HepG2 (cell line): Measurements from ENCODE around the gene ST14. TPM values are rescaled to one million over a fixed set of nuclear protein-coding genes. Genes with fewer than 3 reads are reported as not detected.

ENCODE experiments used
- ATAC-seq: fragments of 200-7000 bp; cut with Tn5 transposase; 3 replicates; pipeline ENCODE4 v1.9.1; 2020; ENCODE audit warnings: mild to moderate bottlenecking, moderate library complexity
- BruUV-seq: library from RNA; stranded (reverse); fragments of 400-500 nt; replicated peaks from 2 replicates; lab custom pipeline; 2021; lab: Mats Ljungman, UMichigan
- CTCF ChIA-PET: fragments of 300-600 bp; formaldehyde crosslinking; extraction: SDS; loops from one replicate; lab custom pipeline; 2021; ENCODE audit warnings: low total read pairs, inconsistent platforms, low intra/inter-chr PET ratio; lab: Yijun Ruan, JAX
- POLR2A ChIA-PET: fragments of 350-600 bp; sonication (Branson Sonifier 250); formaldehyde crosslinking; loops from one replicate; lab custom pipeline; 2020; ENCODE audit warnings: antibody characterized with exemption, inconsistent platforms; lab: Yijun Ruan, JAX
- DNase-seq: peaks from one replicate; pipeline ENCODE4 v3.0.0-alpha.2; 2015; ENCODE audit warnings: low spot score
- FAIRE-seq: peaks from 3 replicates; lab custom pipeline; 2011; peaks lifted over from hg19 to GRCh38; lab: Jason Lieb, UNC
- H2AFZ ChIP-seq: one replicate; pipeline ENCODE4 v1.6.1; 2011; ENCODE audit warnings: low read length, inconsistent platforms
- H3K27ac ChIP-seq: fragments of 300-600 bp; 3 replicates; pipeline ENCODE4 v1.8.0; 2011; ENCODE audit warnings: mixed run types, mild to moderate bottlenecking, mixed read lengths, low read length, inconsistent platforms; ENCODE audit not compliant: insufficient read depth; ENCODE audit errors: extremely low read length
- H3K27me3 ChIP-seq, 2 experiments: fragments of 200-600 bp in 1 of 2; 2 replicates in 1 of 2; 3 replicates in 1 of 2; pipeline versions ENCODE4 v1.6.0 to v1.8.0; 2011; ENCODE audit warnings: low read length in 2 of 2, mild to moderate bottlenecking in 2 of 2, moderate library complexity in 2 of 2, inconsistent platforms in 1 of 2; ENCODE audit not compliant: insufficient read depth in 2 of 2, control insufficient read depth in 1 of 2
- H3K36me3 ChIP-seq, 2 experiments: fragments of 200-600 bp in 1 of 2; replicated peaks in 1 of 2; 2 replicates in 1 of 2; 3 replicates in 1 of 2; pipeline versions ENCODE4 v1.5.1 to v1.8.0; 2011; ENCODE audit warnings: low read length in 2 of 2, inconsistent platforms in 1 of 2; ENCODE audit not compliant: insufficient read depth in 2 of 2, control insufficient read depth in 1 of 2
- H3K4me1 ChIP-seq: 2 replicates; pipeline ENCODE4 v1.5.1; 2012; ENCODE audit warnings: low read length, inconsistent platforms; ENCODE audit not compliant: insufficient read depth
- H3K4me2 ChIP-seq: 2 replicates; pipeline ENCODE4 v1.6.0; 2011; ENCODE audit warnings: low read depth, low read length, inconsistent platforms
- H3K4me3 ChIP-seq, 3 experiments: fragments of 200-600 bp in 1 of 3; sonication (generic), shearing (Covaris generic) in 1 of 3; replicated peaks in 1 of 3; 2 replicates each; pipeline ENCODE4 v1.5.1; 2011 to 2016; ENCODE audit warnings: low read length in 3 of 3, inconsistent platforms in 2 of 3, low read depth in 2 of 3, mild to moderate bottlenecking in 2 of 3, control low read depth in 1 of 3, mixed read lengths in 1 of 3; ENCODE audit not compliant: insufficient read depth in 1 of 3
- H3K79me2 ChIP-seq: one replicate; pipeline ENCODE4 v1.6.1; 2011; ENCODE audit warnings: low read length, inconsistent platforms; ENCODE audit not compliant: insufficient read depth
- H3K9ac ChIP-seq: 2 replicates; pipeline ENCODE4 v1.6.0; 2011; ENCODE audit warnings: mild to moderate bottlenecking, low read depth, low read length, inconsistent platforms; ENCODE audit not compliant: insufficient read depth
- H3K9me3 ChIP-seq: 2 replicates; pipeline ENCODE4 v1.5.1; 2012; ENCODE audit warnings: mild to moderate bottlenecking, low read length
- H4K20me1 ChIP-seq: 2 replicates; pipeline ENCODE4 v1.6.0; 2011; ENCODE audit warnings: inconsistent platforms, mild to moderate bottlenecking, low read length, moderate library complexity; ENCODE audit not compliant: insufficient read depth
- AGO2 ChIP-seq: fragments of 200-400 bp; formaldehyde crosslinking; optimal IDR thresholded peaks from 2 replicates; pipeline ENCODE3; 2017; ENCODE audit warnings: mild to moderate bottlenecking, low read depth, low read length, moderate library complexity
- BORCS8-MEF2B ChIP-seq: sonication (generic); formaldehyde crosslinking; IDR thresholded peaks from 2 replicates; pipeline ENCODE4 v1.8.0; 2022; ENCODE audit warnings: mild to moderate bottlenecking, missing genetic modification reagents
- EEA1 ChIP-seq: sonication (generic); formaldehyde crosslinking; IDR thresholded peaks from 2 replicates; pipeline ENCODE4 v1.5.1; 2020; ENCODE audit warnings: mild to moderate bottlenecking, missing genetic modification reagents, borderline replicate concordance
- GFI1 ChIP-seq: sonication (generic); formaldehyde crosslinking; IDR thresholded peaks from 2 replicates; pipeline ENCODE4 v1.5.0; 2020; ENCODE audit warnings: missing genetic modification reagents, mild to moderate bottlenecking, borderline replicate concordance
- GPN1 ChIP-seq: sonication (generic); formaldehyde crosslinking; IDR thresholded peaks from 2 replicates; pipeline ENCODE4 v1.5.1; 2020; ENCODE audit warnings: missing genetic modification reagents, borderline replicate concordance
- JDP2 ChIP-seq: sonication (generic); formaldehyde crosslinking; IDR thresholded peaks from 2 replicates; pipeline ENCODE4 v1.8.1; 2022; ENCODE audit warnings: missing genetic modification reagents, borderline replicate concordance
- PITX1 ChIP-seq: sonication (generic); formaldehyde crosslinking; IDR thresholded peaks from 2 replicates; pipeline ENCODE4 v1.5.1; 2020; ENCODE audit warnings: mild to moderate bottlenecking, missing genetic modification reagents
- RXRB ChIP-seq: IDR thresholded peaks from 2 replicates; pipeline ENCODE4 v1.6.1; 2016; ENCODE audit warnings: borderline replicate concordance, missing genetic modification reagents, missing compliant biosample characterization
- SALL1 ChIP-seq: sonication (generic); formaldehyde crosslinking; IDR thresholded peaks from 2 replicates; pipeline ENCODE4 v1.8.0; 2022; ENCODE audit warnings: mild to moderate bottlenecking, missing genetic modification reagents
- SETDB1 ChIP-seq: sonication (generic); formaldehyde crosslinking; IDR thresholded peaks from 2 replicates; pipeline ENCODE4 v1.5.1; 2020; ENCODE audit warnings: missing genetic modification reagents, mild to moderate bottlenecking, borderline replicate concordance
- ZBTB14 ChIP-seq: sonication (generic); formaldehyde crosslinking; IDR thresholded peaks from 2 replicates; pipeline ENCODE4 v1.4.0; 2020; ENCODE audit warnings: missing genetic modification reagents
- ZBTB25 ChIP-seq: IDR thresholded peaks from 2 replicates; pipeline ENCODE4 v1.6.1; 2018; ENCODE audit warnings: missing genetic modification reagents
- ZBTB38 ChIP-seq: sonication (generic); formaldehyde crosslinking; IDR thresholded peaks from 2 replicates; pipeline ENCODE4 v1.5.1; 2020; ENCODE audit warnings: mild to moderate bottlenecking, missing genetic modification reagents
- ZC3H13 ChIP-seq: sonication (generic); formaldehyde crosslinking; IDR thresholded peaks from 2 replicates; pipeline ENCODE4 v1.8.1; 2023; ENCODE audit warnings: mild to moderate bottlenecking, missing genetic modification reagents, moderate library complexity
- ZNF230 ChIP-seq: sonication (generic); formaldehyde crosslinking; IDR thresholded peaks from 2 replicates; pipeline ENCODE4 v1.4.0; 2020; ENCODE audit warnings: mild to moderate bottlenecking, missing genetic modification reagents
- ZNF264 ChIP-seq: sonication (generic); formaldehyde crosslinking; IDR thresholded peaks from 2 replicates; pipeline ENCODE4 v1.4.0; 2020; ENCODE audit warnings: missing genetic modification reagents
- ZNF737 ChIP-seq: sonication (generic); formaldehyde crosslinking; IDR thresholded peaks from 2 replicates; pipeline ENCODE4 v1.5.0; 2020; ENCODE audit warnings: missing genetic modification reagents, mild to moderate bottlenecking, borderline replicate concordance
- ZNF770 ChIP-seq: sonication (generic); formaldehyde crosslinking; IDR thresholded peaks from 2 replicates; pipeline ENCODE4 v1.5.0; 2020; ENCODE audit warnings: mild to moderate bottlenecking, missing genetic modification reagents
- ZNF792 ChIP-seq: IDR thresholded peaks from 2 replicates; pipeline ENCODE4 v1.6.1; 2016
- ZZZ3 ChIP-seq: sonication (generic); formaldehyde crosslinking; IDR thresholded peaks from 2 replicates; pipeline ENCODE4 v1.4.0; 2020; ENCODE audit warnings: missing genetic modification reagents, mild to moderate bottlenecking, borderline replicate concordance
- WGBS: methylation state at CpG from one replicate; pipeline ENCODE4 v1.1.6; 2017; ENCODE audit warnings: low lambda C conversion rate; 5-methylcytosine and 5-hydroxymethylcytosine counted together
- in situ Hi-C: cut with HindIII; loops from 2 replicates; pipeline ENCODE4 v1.10.0; 2017; ENCODE audit warnings: low pct_unique_long_range_greater_than_20kb; ENCODE audit not compliant: extremely low pct_ligation_motif_present
- intact Hi-C: fragments of 100-400 bp; cut with micrococcal nuclease; formaldehyde crosslinking; loops from one replicate; pipeline ENCODE4 v1.10.0; 2022; ENCODE audit not compliant: unreplicated experiment
- polyA plus RNA-seq, 8 experiments: library from polyadenylated mRNA; depleted of rRNA in 3 of 8; stranded (reverse) in 7 of 8; unstranded in 1 of 8; fragments of >200 nt; fragmentation: Illumina TruSeq in 4 of 8; extraction: Trizol in 4 of 8; gene quantifications; 2 replicates each; pipeline versions ENCODE4 v1.2.1 to v1.2.3, GENCODE V29; 2011 to 2016; ENCODE audit warnings: low read depth in 4 of 8, missing spikeins in 1 of 8, mixed read lengths in 1 of 8; ENCODE audit not compliant: insufficient read depth in 1 of 8
- total RNA-seq, 5 experiments: library from RNA; depleted of rRNA; stranded (reverse); fragments of >200 nt; fragmentation: Illumina TruSeq; extraction: Trizol; gene quantifications; 2 replicates each; pipeline ENCODE4 v1.2.3, GENCODE V29; 2016; ENCODE audit warnings: low read depth in 1 of 5

Gene ST14
- total and polyA plus RNA-seq, 2 of the 13 experiments (the other 11 are each of a cell fraction or from before 2014, with no cell fraction given), result 0.88 to 1.4 TPM

GRCh38 chr11:130123414-130124040 lies 36.1 kb upstream of the ST14 start (continued):
- TF ChIP-seq SETDB1 (CRISPR knock-in tag) (no peak), JDP2 (CRISPR knock-in tag) (no peak), ZNF737 (CRISPR knock-in tag) (0 out of 2 replicates have a peak, but pooled peaks have one; percentile 54), ZNF230 (CRISPR knock-in tag) (no peak), GPN1 (no peak), ZBTB38 (CRISPR knock-in tag) (peak; percentile 16; the same call in 1 of the 2 replicates), GFI1 (CRISPR knock-in tag) (no peak), ZNF792 (no peak), SALL1 (CRISPR knock-in tag) (no peak), ZBTB14 (no peak), ZZZ3 (CRISPR knock-in tag) (no peak)

- Histone ChIP-seq H3K27ac (peak overlapping the region; percentile 66), H3K4me3 (no peak overlapping the region), H3K4me1 (peaks cover 62% of the 10 kb centered on the region), H2AFZ (no peak overlapping the region), H3K9me3 (no peaks in the 10 kb centered on the region), H3K27me3 (no peaks in the 10 kb centered on the region), H3K36me3 (peaks cover 24 to 93% of the 10 kb centered on the region in 2 experiments), H4K20me1 (peaks cover 9% of the 10 kb centered on the region; the same call in 1 of the 2 replicates), H3K9ac (no peak overlapping the region), H3K79me2 (peaks cover 31% of the 10 kb centered on the region), H3K4me2 (0 out of 2 replicates have a peak overlapping the region, but pooled peaks have one; percentile 3)
- CTCF ChIA-PET, result no interaction called here
- WGBS, result 4% methylated on average over 2 of the region's 4 CpGs
- peak; percentile 99 for ATAC-seq
- in situ Hi-C loops, result no loop called here
- peak; percentile 97 for DNase-seq
- peak; percentile 96 for FAIRE-seq
- intact Hi-C loops, result loop anchor here (1.0 to 2.0 kb wide), 2 partner anchors 53 to 125 kb away; no protein-coding TSS in a partner anchor
- BruUV-seq, result no TSS peak
- POLR2A ChIA-PET, result interaction anchor here (0.7 to 3.7 kb wide), 15 partner anchors 8 to 132 kb away, joined by 3 to 61 read pairs (median 4); partner anchors contain the start of genes APLP2 and PRDM10
- TF ChIP-seq BORCS8-MEF2B (CRISPR knock-in tag) (no peak), PITX1 (peak; percentile 30; the same call in 1 of the 2 replicates), AGO2 (no peak), ZNF264 (no peak), ZC3H13 (no peak), EEA1 (CRISPR knock-in tag) (no peak), ZNF770 (CRISPR knock-in tag) (no peak), RXRB (CRISPR knock-in tag) (peak; percentile 94), ZBTB25 (CRISPR knock-in tag) (peak; percentile 81)
Observed at GRCh38 chr11:130124096-130124495, 35.5 kb upstream of the ST14 start.
